Measurements from ENCODE around the gene MARVELD3.
A peak's percentile ranks its signal among the peaks of the same experiment; 100 is the strongest.

MARVELD3 gene

GRCh38 chr16:71625113-71625850 lies 702 bp upstream of the MARVELD3 start:
- DNase-seq, result no peak

GRCh38 chr16:71626858-71627213 lies 852 bp downstream of the MARVELD3 start:
- no peak for DNase-seq

GRCh38 chr16:71627731-71628181 lies 1.8 kb downstream of the MARVELD3 start:
- DNase-seq, result no peak

- no peak for DNase-seq
Measured at GRCh38 chr16:71628810-71629209, 2.8 kb downstream of the MARVELD3 start.

- DNase-seq, result peak; percentile 64 to 83
Measured at GRCh38 chr16:71629278-71630016, 3.5 kb downstream of the MARVELD3 start.

GRCh38 chr16:71630808-71631207 lies 4.8 kb downstream of the MARVELD3 start:
- no peak for DNase-seq

GRCh38 chr16:71631776-71632175 lies 5.8 kb downstream of the MARVELD3 start:
- no peak for DNase-seq

GRCh38 chr16:71635632-71636031 lies 9.6 kb downstream of the MARVELD3 start:
- no peak for DNase-seq

- DNase-seq, result no peak
Measured at GRCh38 chr16:71637398-71637797, 11.4 kb downstream of the MARVELD3 start.

GRCh38 chr16:71645450-71645849 lies 19.5 kb downstream of the MARVELD3 start:
- peak; percentile 24 to 53 for DNase-seq

GRCh38 chr16:71647391-71647790 lies 21.4 kb downstream of the MARVELD3 start:
- no peak for DNase-seq

- no peak for DNase-seq
Measured at GRCh38 chr16:71648162-71648561, 22.2 kb downstream of the MARVELD3 start.

- no peak for DNase-seq
Measured at GRCh38 chr16:71648921-71649320, 22.9 kb downstream of the MARVELD3 start.

GRCh38 chr16:71649704-71650103 lies 23.7 kb downstream of the MARVELD3 start:
- DNase-seq, result no peak

- DNase-seq, result no peak
Measured at GRCh38 chr16:71658771-71659170, 32.8 kb downstream of the MARVELD3 start.

- no peak for DNase-seq
Measured at GRCh38 chr16:71659471-71659870, 33.5 kb downstream of the MARVELD3 start.

GRCh38 chr16:71666264-71666663 lies 40.3 kb downstream of the MARVELD3 start:
- no peak for DNase-seq

- DNase-seq, result no peak
Measured at GRCh38 chr16:71666928-71667707, 41.1 kb downstream of the MARVELD3 start.

GRCh38 chr16:71669926-71670536 lies 44.0 kb downstream of the MARVELD3 start:
- DNase-seq, result no peak

- DNase-seq, result no peak
Measured at GRCh38 chr16:71670537-71670936, 44.6 kb downstream of the MARVELD3 start.

- DNase-seq, result no peak
Measured at GRCh38 chr16:71671165-71671564, 45.2 kb downstream of the MARVELD3 start.

- DNase-seq, result no peak
Measured at GRCh38 chr16:71672125-71672524, 46.1 kb downstream of the MARVELD3 start.

Measured in SHP77 (cell line).